GM18873 (cell line): ENCODE results near the gene YDJC.
"Not testable (repeated sequence)": the region's sequence is repeated elsewhere in the genome, so short reads cannot be mapped to it uniquely, and the experiment has no call there.

ENCODE experiments used
- ATAC-seq: cut with Tn5 transposase; IDR thresholded peaks from one replicate; pipeline ENCODE4 v1.9.1; 2021; ENCODE audit warnings: mild to moderate bottlenecking, moderate library complexity, moderate number of reproducible peaks; ENCODE audit not compliant: unreplicated experiment, low FRiP score

YDJC gene

GRCh38 chr22:21632931-21633330 is 3.1 kb upstream of the YDJC start:
- no peak for ATAC-seq

- ATAC-seq: no peak
Measured at GRCh38 chr22:21632237-21632895, 2.5 kb upstream of the YDJC start, which contains the start of gene CCDC116. Gene CCDC116 (plus strand): TSS chr22:21632760. CDS start chr22:21633182, 422 bp downstream.

- ATAC-seq: no peak
Measured at GRCh38 chr22:21631025-21631424, 1.2 kb upstream of the YDJC start.

GRCh38 chr22:21628386-21629254 is 1.2 kb downstream of the YDJC start:
- ATAC-seq: no peak

- ATAC-seq: no peak
Measured at GRCh38 chr22:21626735-21627469, 2.9 kb downstream of the YDJC start.

GRCh38 chr22:21626073-21626734 is 3.6 kb downstream of the YDJC start:
- ATAC-seq: no peak

- ATAC-seq: no peak
Measured at GRCh38 chr22:21624880-21625791, 4.7 kb downstream of the YDJC start.

- no peak for ATAC-seq
Measured at GRCh38 chr22:21624120-21624879, 5.5 kb downstream of the YDJC start.

- no peak for ATAC-seq
Measured at GRCh38 chr22:21623648-21623970, 6.2 kb downstream of the YDJC start.

- ATAC-seq: no peak
Measured at GRCh38 chr22:21622919-21623647, 6.7 kb downstream of the YDJC start.

GRCh38 chr22:21622011-21622918 is 7.6 kb downstream of the YDJC start:
- ATAC-seq: no peak

GRCh38 chr22:21621025-21621424 is 8.8 kb downstream of the YDJC start:
- ATAC-seq: no peak

GRCh38 chr22:21617337-21617736 is 12.5 kb downstream of the YDJC start:
- not testable (repeated sequence) for ATAC-seq

GRCh38 chr22:21615731-21616130 is 14.1 kb downstream of the YDJC start:
- ATAC-seq: no peak

- ATAC-seq: no peak
Measured at GRCh38 chr22:21613553-21614233, 16.1 kb downstream of the YDJC start.

- no peak for ATAC-seq
Measured at GRCh38 chr22:21612858-21613257, 17.0 kb downstream of the YDJC start.
